Measurements from ENCODE around the gene PRKCB. TPM values are rescaled to one million over a fixed set of nuclear protein-coding genes. Genes with fewer than 3 reads are reported as not detected.

Gene PRKCB
- total RNA-seq, 1 experiment from 2014 or later: 0.89 TPM

DNA sequence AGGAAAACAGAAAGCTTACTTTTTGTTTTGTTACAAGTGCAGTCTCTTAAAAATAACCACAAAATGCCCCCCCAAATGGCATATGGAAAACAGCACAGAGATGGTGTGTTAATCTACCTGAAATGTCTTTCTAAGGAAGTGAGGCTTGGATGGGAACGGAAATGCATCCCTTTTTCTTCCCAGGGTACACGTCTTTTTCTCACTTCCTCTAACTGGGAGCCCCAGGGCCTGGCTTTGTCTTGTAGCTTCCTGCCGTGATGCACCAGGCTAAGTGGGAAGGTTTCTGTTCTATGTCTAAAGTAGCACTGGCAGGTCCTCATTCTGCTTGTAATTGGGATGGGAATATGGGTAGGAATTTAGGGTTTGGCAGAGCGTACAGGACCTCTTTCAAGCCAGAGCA lies 367.9 kb downstream of the PRKCB start:
- ChIA-PET RAD21 (ENCODE audit: low non-redundant PET in 1 of 2, low total read pairs in 2 of 2, uncharacterized antibody in 2 of 2, unreplicated experiment in 2 of 2) (no interaction called here), POLR2A (no interaction called here)
- BruUV-seq (replicated peaks): no TSS peak

DNA sequence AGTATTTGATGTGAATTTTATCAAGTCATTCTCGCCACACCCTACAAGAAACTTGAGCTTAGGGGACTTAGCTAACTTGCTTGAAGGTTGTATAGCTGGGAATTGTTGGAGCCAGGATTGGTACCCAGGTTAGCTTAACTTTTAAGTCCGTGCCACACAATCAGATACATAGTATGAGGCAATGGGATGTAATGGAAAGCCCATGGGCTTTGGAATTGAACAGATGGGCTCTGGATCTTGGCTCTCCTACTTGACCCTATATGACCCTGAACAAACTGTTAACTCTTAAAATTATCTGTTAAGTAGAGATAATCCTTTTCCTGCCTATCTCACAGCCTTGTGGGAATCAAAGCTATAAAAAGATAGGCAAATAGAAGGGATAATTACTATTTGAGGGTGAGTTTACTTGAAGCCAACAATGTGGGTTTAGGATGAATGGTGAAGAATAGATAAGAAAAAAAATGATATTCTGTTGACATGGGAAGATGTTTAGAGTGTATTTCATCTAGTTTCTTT lies 368.4 kb downstream of the PRKCB start:
- ChIA-PET POLR2A (no interaction called here), RAD21 (ENCODE audit: low non-redundant PET in 1 of 2, low total read pairs in 2 of 2, uncharacterized antibody in 2 of 2, unreplicated experiment in 2 of 2) (no interaction called here), CTCF (no interaction called here)
- intact Hi-C loops (cut with micrococcal nuclease): no loop called here
- Histone ChIP-seq H3K27me3 (ENCODE audit: insufficient read depth, low read length) (peaks cover 38% of the 10 kb centered on the region), H2AFZ (ENCODE audit: low read depth, low read length, poor library complexity, severe bottlenecking) (no peak overlapping the region), H3K27ac (ENCODE audit: low read depth, low read length) (no peak overlapping the region), H3K4me1 (ENCODE audit: control insufficient read depth in 1 of 2, insufficient read depth in 2 of 2, low read length in 2 of 2) (no peaks in the 10 kb centered on the region), H3K4me2 (ENCODE audit: low read length) (no peak overlapping the region), H4K20me1 (ENCODE audit: insufficient read depth) (no peaks in the 10 kb centered on the region), H3K79me2 (ENCODE audit: insufficient read depth, low read length) (no peaks in the 10 kb centered on the region), H3K4me3 (replicated peaks in 1 of 2; ENCODE audit: low read depth in 1 of 2, low read length in 2 of 2) (no peak overlapping the region), H3K9me3 (ENCODE audit: control insufficient read depth in 1 of 2, insufficient read depth in 1 of 2, low read depth in 1 of 2, low read length in 2 of 2) (no peaks in the 10 kb centered on the region), H3K9me2 (ENCODE audit: insufficient read depth) (no peaks in the 10 kb centered on the region), H3K36me3 (ENCODE audit: control insufficient read depth in 1 of 2, insufficient read depth in 2 of 2, low read length in 2 of 2) (no peaks in the 10 kb centered on the region), H3K9ac (ENCODE audit: low read length) (no peak overlapping the region)
- ATAC-seq (no peak), DNase-seq (ENCODE audit: low read depth, low spot score) (no peak)
- BruUV-seq (replicated peaks): no TSS peak
- TF ChIP-seq, protein P1, sequence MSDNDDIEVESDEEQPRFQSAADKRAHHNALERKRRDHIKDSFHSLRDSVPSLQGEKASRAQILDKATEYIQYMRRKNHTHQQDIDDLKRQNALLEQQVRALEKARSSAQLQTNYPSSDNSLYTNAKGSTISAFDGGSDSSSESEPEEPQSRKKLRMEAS (IDR thresholded peaks at IDR 0.05): no peak
- TF ChIP-seq JUND (IDR thresholded peaks at IDR 0.05) (no peak), EGR1 (IDR thresholded peaks at IDR 0.05; ENCODE audit: low read depth) (no peak), ZFX (IDR thresholded peaks at IDR 0.05) (no peak), TCF7L2 (IDR thresholded peaks at IDR 0.05; ENCODE audit: borderline replicate concordance, extremely low read depth, insufficient read depth, insufficient read length) (no peak), FOSL1 (IDR thresholded peaks at IDR 0.05; ENCODE audit: low read depth) (no peak), CEBPB (IDR thresholded peaks at IDR 0.05; ENCODE audit: low read depth) (no peak), SP1 (IDR thresholded peaks at IDR 0.05; ENCODE audit: low read depth) (no peak), RAD21 (IDR thresholded peaks at IDR 0.05; ENCODE audit: low read depth) (no peak), POLR2A (IDR thresholded peaks at IDR 0.05; ENCODE audit: borderline replicate concordance, extremely low read depth, insufficient read depth, insufficient read length) (no peak), SRF (IDR thresholded peaks at IDR 0.05; ENCODE audit: low read depth) (no peak), SIN3A (IDR thresholded peaks at IDR 0.05; ENCODE audit: low read depth) (no peak)
- TF ChIP-seq, protein P2, sequence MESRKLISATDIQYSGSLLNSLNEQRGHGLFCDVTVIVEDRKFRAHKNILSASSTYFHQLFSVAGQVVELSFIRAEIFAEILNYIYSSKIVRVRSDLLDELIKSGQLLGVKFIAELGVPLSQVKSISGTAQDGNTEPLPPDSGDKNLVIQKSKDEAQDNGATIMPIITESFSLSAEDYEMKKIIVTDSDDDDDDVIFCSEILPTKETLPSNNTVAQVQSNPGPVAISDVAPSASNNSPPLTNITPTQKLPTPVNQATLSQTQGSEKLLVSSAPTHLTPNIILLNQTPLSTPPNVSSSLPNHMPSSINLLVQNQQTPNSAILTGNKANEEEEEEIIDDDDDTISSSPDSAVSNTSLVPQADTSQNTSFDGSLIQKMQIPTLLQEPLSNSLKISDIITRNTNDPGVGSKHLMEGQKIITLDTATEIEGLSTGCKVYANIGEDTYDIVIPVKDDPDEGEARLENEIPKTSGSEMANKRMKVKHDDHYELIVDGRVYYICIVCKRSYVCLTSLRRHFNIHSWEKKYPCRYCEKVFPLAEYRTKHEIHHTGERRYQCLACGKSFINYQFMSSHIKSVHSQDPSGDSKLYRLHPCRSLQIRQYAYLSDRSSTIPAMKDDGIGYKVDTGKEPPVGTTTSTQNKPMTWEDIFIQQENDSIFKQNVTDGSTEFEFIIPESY (IDR thresholded peaks at IDR 0.05; ENCODE audit: extremely low read depth, insufficient replicate concordance, low read length): no peak

More for the DNA sequence above, 367.9 kb downstream of the PRKCB start:
- no peaks in the 10 kb centered on the region for H4K20me1 ChIP-seq (ENCODE audit: insufficient read depth)
- no peak for DNase-seq (ENCODE audit: low read depth, low spot score)
- no peaks in the 10 kb centered on the region for H3K4me1 ChIP-seq (ENCODE audit: control insufficient read depth in 1 of 2, insufficient read depth in 2 of 2, low read length in 2 of 2)
- intact Hi-C loops (cut with micrococcal nuclease): no loop called here
- H3K9me2 ChIP-seq (ENCODE audit: insufficient read depth): no peaks in the 10 kb centered on the region
- CTCF ChIA-PET: no interaction called here
- no peaks in the 10 kb centered on the region for H3K9me3 ChIP-seq (ENCODE audit: control insufficient read depth in 1 of 2, insufficient read depth in 1 of 2, low read depth in 1 of 2, low read length in 2 of 2)
- no peak overlapping the region for H3K4me3 ChIP-seq (replicated peaks in 1 of 2; ENCODE audit: low read depth in 1 of 2, low read length in 2 of 2)
- H3K36me3 ChIP-seq (ENCODE audit: control insufficient read depth in 1 of 2, insufficient read depth in 2 of 2, low read length in 2 of 2): no peaks in the 10 kb centered on the region
- no peak overlapping the region for H3K27ac ChIP-seq (ENCODE audit: low read depth, low read length)
- peaks cover 38% of the 10 kb centered on the region for H3K27me3 ChIP-seq (ENCODE audit: insufficient read depth, low read length)
- H2AFZ ChIP-seq (ENCODE audit: low read depth, low read length, poor library complexity, severe bottlenecking): no peak overlapping the region
- no peak overlapping the region for H3K4me2 ChIP-seq (ENCODE audit: low read length)
- no peaks in the 10 kb centered on the region for H3K79me2 ChIP-seq (ENCODE audit: insufficient read depth, low read length)
- TF ChIP-seq RAD21 (IDR thresholded peaks at IDR 0.05; ENCODE audit: low read depth) (no peak), SP1 (IDR thresholded peaks at IDR 0.05; ENCODE audit: low read depth) (no peak), CBX3 (IDR thresholded peaks at IDR 0.05; ENCODE audit: low read depth) (no peak), POLR2AphosphoS5 (IDR thresholded peaks at IDR 0.05; ENCODE audit: low read depth, low read length) (no peak), ZNF274 (IDR thresholded peaks at IDR 0.05; ENCODE audit: low read depth, low read length) (no peak), EZH2phosphoT487 (IDR thresholded peaks at IDR 0.05; ENCODE audit: borderline replicate concordance) (no peak), POLR2A (IDR thresholded peaks at IDR 0.05; ENCODE audit: borderline replicate concordance, extremely low read depth, insufficient read depth, insufficient read length) (no peak), JUND (IDR thresholded peaks at IDR 0.05) (no peak), TCF7L2 (IDR thresholded peaks at IDR 0.05; ENCODE audit: borderline replicate concordance, extremely low read depth, insufficient read depth, insufficient read length) (no peak)
- TF ChIP-seq, protein P2 (IDR thresholded peaks at IDR 0.05; ENCODE audit: extremely low read depth, insufficient replicate concordance, low read length): no peak
- TF ChIP-seq, protein P3, sequence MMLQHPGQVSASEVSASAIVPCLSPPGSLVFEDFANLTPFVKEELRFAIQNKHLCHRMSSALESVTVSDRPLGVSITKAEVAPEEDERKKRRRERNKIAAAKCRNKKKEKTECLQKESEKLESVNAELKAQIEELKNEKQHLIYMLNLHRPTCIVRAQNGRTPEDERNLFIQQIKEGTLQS (IDR thresholded peaks at IDR 0.05): no peak
- no peak for ATAC-seq
- no peak overlapping the region for H3K9ac ChIP-seq (ENCODE audit: low read length)

Data from HCT116 (cell line).